GM23338 (cell line): ENCODE data around the gene REEP6. TPM values are rescaled to one million over a fixed set of nuclear protein-coding genes. Genes with fewer than 3 reads are reported as not detected.
A peak's percentile ranks its signal among the peaks of the same experiment; 100 is the strongest.

Experiments
- ATAC-seq: fragments of 200-7000 bp; cut with Tn5 transposase; 3 replicates; pipeline ENCODE4 v1.9.1; 2020
- DNase-seq: peaks from one replicate; pipeline ENCODE4 v3.0.0-alpha.2; 2015; ENCODE audit warnings: low spot score
- H2AFZ ChIP-seq: fragments of 200-600 bp; sonication (generic); 2 replicates; pipeline ENCODE4 v1.8.0; 2016; ENCODE audit warnings: antibody characterized with exemption, mild to moderate bottlenecking, moderate library complexity
- H3F3A ChIP-seq: fragments of 200-600 bp; sonication (generic); replicated peaks from 2 replicates; pipeline ENCODE4 v1.8.0; 2017; ENCODE audit warnings: antibody characterized with exemption, mixed run types, low read depth
- H3K27ac ChIP-seq: fragments of 200-600 bp; sonication (generic); 2 replicates; pipeline ENCODE4 v1.6.1; 2016; ENCODE audit warnings: low read depth
- H3K27me3 ChIP-seq: fragments of 200-600 bp; sonication (generic); 2 replicates; pipeline ENCODE4 v1.8.0; 2016; ENCODE audit warnings: mild to moderate bottlenecking, mixed run types, moderate library complexity; ENCODE audit not compliant: insufficient read depth
- H3K36me3 ChIP-seq: fragments of 200-600 bp; sonication (generic); 2 replicates; pipeline ENCODE4 v1.8.0; 2016; ENCODE audit warnings: mild to moderate bottlenecking; ENCODE audit not compliant: insufficient read depth
- H3K4me1 ChIP-seq: fragments of 200-600 bp; sonication (generic); 2 replicates; pipeline ENCODE4 v1.8.0; 2016; ENCODE audit warnings: mild to moderate bottlenecking, moderate library complexity; ENCODE audit not compliant: insufficient read depth
- H3K4me2 ChIP-seq: fragments of 200-600 bp; sonication (generic); 2 replicates; pipeline ENCODE4 v1.7.1; 2017; ENCODE audit warnings: mixed run types
- H3K4me3 ChIP-seq: fragments of 200-600 bp; sonication (generic); 2 replicates; pipeline ENCODE4 v1.6.1; 2016; ENCODE audit warnings: mixed run types
- H3K79me2 ChIP-seq: fragments of 200-600 bp; sonication (generic); replicated peaks from 2 replicates; pipeline ENCODE4 v1.8.0; 2017; ENCODE audit warnings: mild to moderate bottlenecking; ENCODE audit not compliant: insufficient read depth
- H3K9me2 ChIP-seq: fragments of 200-600 bp; sonication (generic); 2 replicates; pipeline ENCODE4 v1.8.0; 2017; ENCODE audit not compliant: insufficient read depth
- H4K20me1 ChIP-seq: fragments of 200-600 bp; sonication (generic); replicated peaks from 2 replicates; pipeline ENCODE4 v1.8.0; 2017; ENCODE audit warnings: mild to moderate bottlenecking; ENCODE audit not compliant: insufficient read depth
- H3K27ac Mint-ChIP-seq: 2 replicates; pipeline ENCODE4 v1.8.0; 2020; ENCODE audit warnings: inconsistent platforms, mild to moderate bottlenecking, moderate library complexity, mixed read lengths
- H3K27me3 Mint-ChIP-seq: 3 replicates; pipeline ENCODE4 v1.8.0; 2022; ENCODE audit warnings: low read depth, mild to moderate bottlenecking, moderate library complexity, mixed read lengths, inconsistent platforms; ENCODE audit not compliant: insufficient read depth, poor library complexity
- H3K36me3 Mint-ChIP-seq: 3 replicates; pipeline ENCODE4 v1.8.0; 2021; ENCODE audit warnings: low read depth, mild to moderate bottlenecking, inconsistent platforms, moderate library complexity, mixed read lengths
- H3K4me1 Mint-ChIP-seq: 3 replicates; pipeline ENCODE4 v1.8.0; 2020; ENCODE audit warnings: mild to moderate bottlenecking, inconsistent platforms, mixed read lengths
- H3K4me3 Mint-ChIP-seq: 3 replicates; pipeline ENCODE4 v1.8.0; 2021; ENCODE audit warnings: moderate library complexity, mild to moderate bottlenecking, inconsistent platforms, mixed read lengths
- H3K9me3 Mint-ChIP-seq: 3 replicates; pipeline ENCODE4 v1.8.0; 2020; ENCODE audit warnings: moderate library complexity, mild to moderate bottlenecking, inconsistent platforms, mixed read lengths
- CTCF ChIP-seq, 2 experiments: fragments of 200-600 bp in 1 of 2; sonication (generic) in 1 of 2; conservative IDR thresholded peaks; 2 replicates each; pipeline versions ENCODE4 v1.5.1 to v1.6.1; 2016 to 2017; ENCODE audit warnings: antibody characterized with exemption in 2 of 2, low read depth in 2 of 2, mild to moderate bottlenecking in 2 of 2, moderate library complexity in 1 of 2
- EZH2phosphoT487 ChIP-seq: fragments of 200-600 bp; sonication (generic); IDR thresholded peaks from one replicate; pipeline ENCODE4 v1.8.1; 2018; ENCODE audit warnings: antibody characterized with exemption; ENCODE audit not compliant: unreplicated experiment
- JUNB ChIP-seq: IDR thresholded peaks from one replicate; pipeline ENCODE4 v1.6.1; 2016; ENCODE audit warnings: antibody characterized with exemption; ENCODE audit not compliant: unreplicated experiment
- NANOG ChIP-seq: IDR thresholded peaks from 2 replicates; pipeline ENCODE4 v1.6.1; 2016; ENCODE audit warnings: antibody characterized with exemption, borderline replicate concordance
- POLR2AphosphoS5 ChIP-seq: IDR thresholded peaks from 2 replicates; pipeline ENCODE4 v1.6.1; 2016; ENCODE audit warnings: antibody characterized with exemption, low read depth
- REST ChIP-seq: IDR thresholded peaks from one replicate; pipeline ENCODE4 v1.6.1; 2018; ENCODE audit warnings: antibody characterized with exemption; ENCODE audit not compliant: unreplicated experiment
- STAT1 ChIP-seq: IDR thresholded peaks from one replicate; pipeline ENCODE4 v1.6.1; 2016; ENCODE audit warnings: antibody characterized with exemption; ENCODE audit not compliant: unreplicated experiment
- ZNF331 ChIP-seq: fragments of 250-450 bp; sonication (Bioruptor Pico); IDR thresholded peaks from 2 replicates; pipeline ENCODE4 v1.5.0; 2020; ENCODE audit warnings: low read depth, mild to moderate bottlenecking, moderate library complexity
- polyA plus RNA-seq: library from polyadenylated mRNA; unstranded; fragments of >200 nt; fragmentation: Nextera tagmentation; extraction: Ambion mirVana; gene quantifications from 2 replicates; pipeline ENCODE4 v1.2.1, GENCODE V29; 2016
- total RNA-seq: library from RNA; depleted of rRNA; stranded (reverse); fragments of >200 nt; shearing (Covaris generic); gene quantifications from 2 replicates; pipeline ENCODE4 v1.2.3, GENCODE V29; 2014

REEP6 gene
- total and polyA plus RNA-seq, 2 experiments from 2014 or later: 15.2 to 20.0 TPM

- Mint-ChIP-seq H3K27ac (no peak overlapping the region), H3K36me3 (peaks cover 6% of the 10 kb centered on the region; the same call in 2 of the 3 replicates), H3K4me1 (peaks cover 10% of the 10 kb centered on the region; the same call in 2 of the 3 replicates), H3K27me3 (peaks cover 41% of the 10 kb centered on the region), H3K4me3 (no peak overlapping the region), H3K9me3 (0 out of 3 replicates have a peak, but pooled peaks cover 3% of the 10 kb centered on the region)
- Histone ChIP-seq H3F3A (peaks cover 24% of the 10 kb centered on the region), H3K4me3 (no peak overlapping the region), H3K79me2 (peaks cover 16% of the 10 kb centered on the region), H3K4me1 (peaks cover 9% of the 10 kb centered on the region; the same call in 1 of the 2 replicates), H4K20me1 (peaks cover 30% of the 10 kb centered on the region), H2AFZ (no peak overlapping the region), H3K4me2 (no peak overlapping the region), H3K27me3 (peaks cover 49% of the 10 kb centered on the region), H3K9me2 (no peaks in the 10 kb centered on the region), H3K27ac (no peak overlapping the region), H3K36me3 (0 out of 2 replicates have a peak, but pooled peaks cover 5% of the 10 kb centered on the region)
- TF ChIP-seq JUNB (no peak), CTCF (conservative IDR thresholded peaks at IDR 0.05; ENCODE audit: low read depth in 2 of 2) (no peak), NANOG (no peak), ZNF331 (CRISPR knock-in tag) (no peak), POLR2AphosphoS5 (peak; percentile 31; the same call in 1 of the 2 replicates), STAT1 (no peak)
- ATAC-seq (no peak), DNase-seq (no peak)
Measured at GRCh38 chr19:1473085-1473851, 17.7 kb upstream of the REEP6 start.

- Mint-ChIP-seq H3K4me3 (no peak overlapping the region), H3K36me3 (peaks cover 6% of the 10 kb centered on the region; the same call in 2 of the 3 replicates), H3K27ac (no peak overlapping the region), H3K4me1 (peaks cover 10% of the 10 kb centered on the region; the same call in 2 of the 3 replicates), H3K27me3 (peaks cover 37% of the 10 kb centered on the region), H3K9me3 (0 out of 3 replicates have a peak, but pooled peaks cover 3% of the 10 kb centered on the region)
- Histone ChIP-seq H3K27me3 (peaks cover 40% of the 10 kb centered on the region), H3K9me2 (no peaks in the 10 kb centered on the region), H3K27ac (no peak overlapping the region), H3K36me3 (0 out of 2 replicates have a peak, but pooled peaks cover 5% of the 10 kb centered on the region), H4K20me1 (peaks cover 30% of the 10 kb centered on the region), H3K4me2 (no peak overlapping the region), H3K79me2 (peaks cover 19% of the 10 kb centered on the region), H3K4me1 (peaks cover 10% of the 10 kb centered on the region; the same call in 1 of the 2 replicates), H2AFZ (no peak overlapping the region), H3F3A (peaks cover 23% of the 10 kb centered on the region), H3K4me3 (no peak overlapping the region)
- no peak for ATAC-seq
- DNase-seq: no peak
- TF ChIP-seq STAT1: no peak
- no peak for TF ChIP-seq NANOG
- no peak for TF ChIP-seq CTCF (conservative IDR thresholded peaks at IDR 0.05; ENCODE audit: low read depth in 2 of 2)
- no peak for TF ChIP-seq REST
- no peak for TF ChIP-seq EZH2phosphoT487
Measured at GRCh38 chr19:1474011-1474764, 16.8 kb upstream of the REEP6 start.
